ENCODE measurements around the gene STK32C.

STK32C gene

DNA sequence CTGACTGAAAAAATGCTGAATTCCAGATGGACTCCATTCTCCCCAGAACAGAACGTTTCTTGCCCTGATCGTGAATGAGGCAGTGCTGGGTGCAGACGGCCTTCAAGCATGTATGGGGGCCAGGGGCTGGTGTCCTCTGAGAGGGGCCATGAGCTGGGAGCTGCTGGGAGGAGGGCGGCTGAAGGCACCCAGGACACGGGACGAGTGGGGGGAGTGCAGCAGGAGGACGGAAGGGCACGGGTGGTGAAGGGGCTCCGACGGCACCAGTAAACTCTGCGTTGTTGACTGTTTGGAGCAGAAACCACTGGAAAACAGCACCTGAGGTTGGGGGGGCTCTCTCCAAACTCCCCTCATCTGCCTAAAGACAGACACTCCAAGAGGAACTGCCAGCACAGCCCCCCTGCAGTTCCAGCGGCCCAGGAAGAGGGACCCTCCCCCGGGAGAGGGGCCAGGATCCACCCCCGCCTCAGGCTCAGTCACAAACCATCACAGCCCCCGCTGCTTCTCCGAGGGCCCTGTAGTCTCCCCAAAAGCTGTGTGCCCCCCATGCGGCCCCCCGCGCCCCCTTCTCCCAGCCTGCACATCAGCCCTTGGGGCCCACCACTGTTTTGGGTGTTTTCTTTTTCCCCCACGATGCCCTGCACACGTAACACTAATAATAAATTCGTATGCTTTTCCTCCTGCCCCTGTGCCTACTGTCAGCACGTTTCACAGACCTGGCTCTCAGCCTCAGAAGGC lies 65.5 kb downstream of the STK32C start:
- no peak for DNase-seq

DNA sequence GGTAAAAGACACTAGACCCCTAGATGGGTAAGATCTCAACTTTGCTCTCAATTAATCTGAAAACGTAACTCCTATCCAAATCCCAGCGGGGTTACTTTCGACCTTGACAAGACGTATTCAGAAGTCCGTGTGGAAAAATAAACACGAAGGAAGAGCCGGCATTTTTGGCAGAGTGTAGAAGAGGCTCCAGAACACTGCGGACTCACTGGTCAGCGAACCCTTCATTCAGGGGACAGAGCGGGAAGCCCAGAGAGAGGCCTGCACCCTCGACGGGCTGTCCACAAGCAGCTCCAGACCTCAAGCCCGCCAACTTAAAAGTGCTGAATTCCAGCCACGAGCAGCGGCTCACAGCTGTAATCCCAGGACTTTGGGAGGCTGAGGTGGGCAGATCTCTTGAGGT lies 66.3 kb downstream of the STK32C start:
- DNase-seq: no peak

DNA sequence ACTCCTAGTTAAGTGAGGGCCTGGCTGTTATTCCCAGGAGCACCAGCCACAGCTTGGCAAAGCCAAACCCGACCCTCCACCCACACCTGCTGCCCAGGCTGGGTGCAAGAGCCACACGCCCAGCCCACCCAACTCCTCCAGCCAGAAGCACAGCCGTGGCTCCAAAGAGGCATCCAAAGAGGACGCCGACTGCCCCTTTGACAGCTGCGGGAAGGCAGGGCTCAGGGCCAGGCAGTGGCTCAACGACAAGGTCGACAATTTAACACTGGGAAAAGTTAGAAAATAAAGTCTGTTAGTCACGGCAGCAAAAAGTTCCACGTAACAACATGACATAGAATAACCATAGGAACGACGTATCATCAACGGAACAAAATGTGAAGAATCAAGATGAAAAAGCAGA lies 66.7 kb downstream of the STK32C start:
- DNase-seq: no peak

DNA sequence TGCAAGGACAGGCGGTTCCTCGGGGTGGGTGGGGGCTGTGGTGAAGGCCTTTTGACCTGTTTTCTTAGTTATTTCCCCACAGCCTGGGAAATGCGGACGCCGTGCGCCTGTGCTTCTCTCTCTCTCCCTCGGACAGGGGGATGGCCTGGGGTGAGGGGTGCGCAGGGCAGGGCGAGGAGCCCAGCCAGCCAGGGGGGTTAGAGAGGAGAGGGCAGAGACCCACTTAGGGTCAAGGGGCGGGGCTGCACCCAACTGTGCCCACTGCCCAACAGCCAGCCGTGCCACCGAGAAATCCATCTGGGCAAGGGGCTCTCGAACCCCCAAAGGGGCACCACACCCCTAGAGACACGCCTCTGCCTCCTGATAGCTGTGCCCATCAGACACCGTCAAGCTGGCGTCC lies 67.2 kb downstream of the STK32C start:
- no peak for DNase-seq

DNA sequence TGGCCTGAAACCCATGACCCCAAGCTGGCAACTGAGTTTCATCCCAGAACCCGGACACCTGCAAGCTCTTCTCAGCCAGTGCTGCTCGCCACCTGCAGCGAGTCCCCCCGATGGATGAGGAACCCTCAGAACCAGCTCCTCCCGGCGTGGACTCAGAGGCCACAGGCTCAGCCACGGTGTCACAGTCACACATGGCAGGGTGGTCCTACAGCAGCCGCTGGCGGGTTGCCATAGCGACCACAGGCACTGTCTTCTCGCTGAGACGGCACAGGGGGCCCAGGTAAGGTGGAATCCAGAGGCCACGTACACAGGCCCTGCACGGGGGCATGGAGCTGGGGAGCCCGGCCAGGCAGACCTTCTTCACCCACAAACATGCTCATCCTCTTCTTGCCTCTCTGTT lies 67.6 kb downstream of the STK32C start:
- DNase-seq: no peak

DNA sequence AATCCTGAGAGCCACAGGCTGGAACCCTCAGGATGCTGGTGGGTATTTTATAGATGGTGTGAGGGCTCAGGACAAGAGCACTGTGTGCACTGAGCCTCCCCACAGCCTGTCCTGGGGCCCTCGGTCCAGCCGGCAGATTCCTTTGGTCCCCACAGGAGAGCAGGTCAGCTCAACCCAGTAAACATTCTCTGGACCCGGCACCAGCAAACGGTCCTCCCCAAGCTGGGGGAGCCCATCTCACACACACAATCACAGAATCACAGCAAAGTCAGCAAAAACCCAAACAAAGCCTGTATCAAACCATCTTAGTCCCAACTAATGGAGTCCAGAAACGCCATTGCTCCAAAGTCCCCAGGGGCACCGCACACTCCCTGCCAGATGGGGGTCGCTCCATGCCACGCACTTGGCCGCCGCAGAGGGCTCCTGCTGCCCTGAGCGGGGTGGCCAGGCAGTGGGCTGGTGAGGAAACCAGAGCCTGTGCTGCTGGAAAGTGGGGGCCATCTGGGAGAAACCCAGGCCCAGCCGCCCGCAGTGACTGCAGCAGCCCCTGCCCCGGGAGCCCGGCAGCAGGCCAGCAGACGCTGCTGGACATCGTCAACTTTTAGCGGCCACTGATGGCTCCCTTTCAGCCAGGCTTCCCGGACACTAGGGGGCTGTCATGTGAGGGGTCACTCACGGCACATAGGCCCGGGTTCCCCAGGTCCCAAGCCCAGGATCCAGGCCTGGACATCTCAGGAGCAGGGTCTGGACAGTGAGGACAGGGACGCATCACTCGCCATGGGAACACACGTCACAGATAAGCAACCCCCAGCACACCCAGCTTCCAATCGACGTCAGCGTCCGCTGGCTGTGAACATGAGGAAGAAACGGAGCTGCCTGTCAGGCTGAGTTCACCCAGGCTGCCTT lies 68.4 kb downstream of the STK32C start:
- no peak for DNase-seq

DNA sequence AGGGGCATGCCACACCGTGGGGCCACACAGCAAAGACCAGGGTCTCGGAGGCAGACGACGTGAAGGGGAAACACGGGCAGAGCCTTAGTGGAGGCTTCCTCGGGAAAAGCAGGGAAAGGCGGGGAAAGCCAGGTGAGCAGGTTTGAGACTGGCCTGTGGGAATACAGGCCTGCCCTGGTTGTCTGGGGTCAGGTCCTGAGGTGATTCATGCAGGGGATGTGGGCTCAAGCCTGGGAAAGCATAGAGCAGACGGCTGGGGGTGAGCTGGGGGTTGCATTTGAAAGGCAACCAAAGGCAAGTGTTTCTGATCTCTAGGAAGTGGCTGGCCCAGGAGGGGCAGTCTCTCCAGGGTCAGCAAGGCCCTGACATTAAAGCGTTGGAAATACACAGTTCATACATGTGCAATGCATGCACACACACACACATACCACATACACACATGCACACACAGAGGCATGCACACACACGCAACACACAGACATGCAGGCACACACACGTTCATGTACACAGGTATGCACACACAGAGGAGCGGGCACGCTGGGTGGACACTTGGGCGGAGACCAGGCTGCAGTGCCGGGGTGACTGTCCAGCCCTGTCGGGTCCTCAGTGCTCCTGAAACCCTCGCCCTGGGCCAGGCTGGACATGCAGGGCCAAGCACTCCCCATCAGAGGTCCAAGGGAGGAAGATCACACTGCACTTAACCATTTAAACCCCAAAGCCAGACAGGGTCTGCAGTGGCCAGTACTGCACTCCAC lies 69.2 kb downstream of the STK32C start:
- DNase-seq: no peak

DNA sequence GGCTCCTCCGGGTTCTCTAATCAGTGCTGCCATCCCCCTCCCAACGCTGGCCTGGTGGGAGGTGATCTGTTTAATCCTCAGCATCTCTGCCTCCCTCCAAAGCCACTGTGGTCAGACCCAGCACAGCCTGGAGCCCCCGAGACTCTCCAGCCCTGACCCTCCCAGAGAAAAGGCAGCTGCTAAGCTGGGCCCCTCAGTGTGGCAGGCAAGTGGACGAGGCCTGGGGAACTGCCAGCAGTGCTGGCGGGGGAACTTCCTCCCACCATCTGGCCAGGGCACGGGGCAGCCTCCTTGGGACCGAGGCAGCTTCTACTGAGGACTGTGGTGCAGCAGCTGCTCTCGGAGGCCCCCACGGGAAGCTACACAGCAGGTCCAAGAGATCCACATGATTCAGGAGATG lies 69.9 kb downstream of the STK32C start:
- no peak for DNase-seq

DNA sequence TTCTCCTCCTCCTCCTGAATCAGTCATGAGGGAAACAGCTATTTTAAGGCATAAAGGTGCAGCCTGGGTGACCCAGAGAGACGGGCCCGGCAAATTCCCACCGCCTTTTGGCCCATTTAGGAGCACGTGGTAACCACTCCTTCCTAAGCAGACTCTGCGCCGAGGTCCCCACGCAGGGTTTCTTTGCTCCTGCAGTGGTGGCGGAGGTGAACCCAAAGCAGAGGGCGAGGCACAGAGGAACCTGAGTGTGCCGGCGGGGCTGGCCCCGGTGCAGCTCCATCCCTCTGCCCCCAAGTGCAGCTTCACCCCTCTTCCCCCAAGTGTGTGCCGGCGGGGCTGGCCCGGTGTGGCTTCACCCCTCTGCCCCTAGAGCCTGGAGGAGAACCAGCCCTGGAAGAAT lies 70.4 kb downstream of the STK32C start:
- no peak for DNase-seq

DNA sequence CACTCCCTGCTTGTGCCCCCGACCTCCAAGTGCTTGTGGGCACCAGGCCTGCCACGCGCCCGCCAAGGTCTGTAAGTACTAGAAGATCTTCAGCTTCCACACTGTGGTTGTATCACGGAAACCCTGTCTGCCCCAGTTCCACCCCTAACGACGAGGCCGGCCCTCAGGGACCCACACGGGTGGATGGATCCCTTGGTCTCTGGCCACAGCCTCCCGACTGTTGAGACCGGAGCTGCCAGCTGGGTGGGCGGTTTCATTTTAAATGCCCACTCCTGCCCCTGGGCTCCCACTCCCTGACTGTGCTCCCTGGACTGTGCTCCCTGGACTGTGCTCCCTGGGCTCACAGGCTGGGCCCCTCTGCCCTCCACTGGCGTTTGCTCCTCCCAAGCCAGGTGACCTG lies 70.9 kb downstream of the STK32C start:
- no peak for DNase-seq

DNA sequence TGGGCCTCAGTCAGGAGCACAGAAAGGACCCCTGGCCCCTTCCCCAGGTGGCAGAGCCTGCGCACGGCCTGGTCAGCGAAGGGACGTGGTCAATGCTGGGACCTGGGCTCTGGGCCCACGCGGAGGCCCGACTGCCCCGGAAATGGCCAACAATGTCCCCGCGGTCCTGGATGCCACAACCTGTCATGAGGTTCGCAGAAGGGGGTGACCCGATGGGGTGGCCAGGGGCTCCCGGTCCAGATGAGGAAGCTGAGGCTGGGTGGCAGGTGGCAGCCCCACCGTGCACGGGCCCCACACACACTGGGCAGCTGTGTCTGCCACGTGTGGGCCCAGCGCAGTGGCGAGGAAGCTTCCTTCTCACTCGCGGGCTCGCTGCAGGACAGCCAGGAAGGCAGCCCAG lies 71.6 kb downstream of the STK32C start:
- DNase-seq: no peak

DNA sequence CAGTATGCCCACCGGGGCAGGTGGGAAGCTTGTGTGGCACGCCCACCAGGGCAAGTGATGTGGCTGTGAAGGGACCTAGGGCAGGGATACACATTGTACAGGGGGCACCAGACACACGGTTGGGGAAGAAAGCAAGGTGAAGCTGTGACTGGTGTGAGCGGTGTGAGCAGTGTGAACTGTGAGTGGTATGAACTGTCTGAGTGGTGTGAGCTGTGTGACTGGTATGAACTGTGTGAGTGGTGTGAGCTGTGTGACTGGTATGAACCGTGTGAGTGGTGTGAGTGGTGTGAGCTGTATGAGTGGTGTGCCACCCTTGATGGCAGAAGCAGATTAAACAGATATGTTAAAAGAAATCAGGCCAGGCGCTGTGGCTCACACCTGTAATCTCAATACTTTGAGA lies 72.9 kb downstream of the STK32C start:
- no peak for DNase-seq

DNA sequence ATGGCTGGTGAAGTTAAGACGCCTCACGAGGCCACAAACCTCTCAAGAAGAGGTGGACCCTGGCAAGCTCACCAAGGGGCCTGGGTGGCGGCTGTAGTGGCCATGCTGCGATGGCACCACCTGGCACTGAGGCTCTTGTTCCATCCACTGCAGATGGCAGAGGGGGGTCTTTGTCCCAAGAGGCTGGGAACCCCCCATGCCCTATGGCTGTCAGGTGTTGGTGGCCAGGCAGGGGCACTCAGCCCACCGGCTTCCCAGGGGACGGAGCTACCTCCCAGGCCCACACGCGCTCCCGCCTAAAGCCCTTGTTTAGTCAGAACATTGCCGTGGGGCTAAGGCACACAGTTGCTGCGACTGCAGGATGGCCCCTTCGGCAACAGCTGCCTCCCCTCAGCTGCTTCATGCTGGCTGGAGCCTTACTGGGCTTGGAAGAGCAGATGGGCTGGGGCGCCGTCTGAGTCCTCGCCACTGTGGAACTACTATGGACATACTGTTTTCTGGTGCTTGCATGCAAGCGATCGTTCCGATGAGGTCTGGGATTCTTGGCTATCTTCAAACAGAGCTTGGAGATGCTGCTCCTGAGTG lies 74.2 kb downstream of the STK32C start:
- no peak for DNase-seq

DNA sequence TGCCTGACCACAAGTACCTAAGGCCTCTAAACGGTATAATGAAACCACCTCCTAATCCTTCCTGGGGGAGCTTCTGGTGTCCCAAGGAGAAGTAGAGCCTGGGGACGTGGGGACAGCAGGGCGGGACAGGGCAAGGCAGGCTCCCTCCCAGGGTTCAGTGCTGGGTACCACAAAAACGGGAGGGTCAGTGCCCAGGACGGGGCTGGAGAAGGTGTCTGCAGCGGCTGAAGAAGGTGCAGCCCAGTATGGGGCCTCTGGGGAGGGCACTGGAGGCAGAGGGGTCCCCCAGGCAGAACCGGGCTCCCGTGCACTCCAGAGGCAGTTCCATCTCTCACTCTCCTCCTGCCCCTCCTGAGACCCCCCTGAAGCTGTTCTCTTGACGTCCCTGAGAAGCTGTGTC lies 74.8 kb downstream of the STK32C start:
- no peak for DNase-seq

DNA sequence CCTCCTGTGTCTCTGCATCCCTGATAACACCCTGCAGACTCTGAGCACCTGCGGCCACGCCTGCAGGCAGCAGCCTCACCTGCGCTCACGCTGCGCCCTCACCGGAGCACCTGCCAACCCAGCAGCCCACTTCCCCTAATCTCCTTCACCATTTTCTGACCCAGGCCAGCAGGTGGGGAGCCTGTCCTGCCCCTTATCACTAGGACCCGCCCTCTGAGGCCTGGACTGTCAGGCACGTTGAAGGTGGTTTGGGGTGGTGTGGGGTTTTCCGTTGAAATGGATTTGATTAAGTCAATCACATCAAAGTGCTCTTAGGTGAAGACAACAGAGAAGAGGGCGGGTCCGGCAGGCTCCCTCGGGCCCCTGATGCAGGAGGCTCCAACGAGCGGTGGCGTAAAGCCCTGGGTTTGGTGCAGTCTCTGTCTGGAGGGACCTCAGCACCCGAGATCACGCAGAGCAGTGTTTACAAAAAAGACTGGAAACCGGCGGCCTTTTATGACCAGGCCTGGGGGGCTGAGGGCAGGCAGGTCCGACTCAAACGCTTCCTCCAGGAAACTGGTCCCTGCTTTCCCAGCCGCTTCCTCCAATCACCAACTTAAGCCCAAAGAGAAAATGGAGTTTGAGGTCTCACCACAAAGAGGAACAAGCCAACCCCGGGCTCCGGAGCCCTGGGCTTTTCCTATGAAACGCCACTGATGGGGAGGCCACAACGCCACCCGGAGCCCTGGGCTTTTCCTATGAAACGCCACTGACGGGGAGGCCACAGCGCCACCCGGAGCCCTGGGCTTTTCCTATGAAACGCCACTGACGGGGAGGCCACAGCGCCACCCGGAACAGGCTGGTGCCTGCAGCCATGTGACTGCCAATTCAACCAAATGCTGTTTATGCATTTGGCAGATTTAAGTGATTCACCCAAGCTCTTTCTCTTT lies 75.5 kb downstream of the STK32C start:
- DNase-seq: peak; percentile 65

DNA sequence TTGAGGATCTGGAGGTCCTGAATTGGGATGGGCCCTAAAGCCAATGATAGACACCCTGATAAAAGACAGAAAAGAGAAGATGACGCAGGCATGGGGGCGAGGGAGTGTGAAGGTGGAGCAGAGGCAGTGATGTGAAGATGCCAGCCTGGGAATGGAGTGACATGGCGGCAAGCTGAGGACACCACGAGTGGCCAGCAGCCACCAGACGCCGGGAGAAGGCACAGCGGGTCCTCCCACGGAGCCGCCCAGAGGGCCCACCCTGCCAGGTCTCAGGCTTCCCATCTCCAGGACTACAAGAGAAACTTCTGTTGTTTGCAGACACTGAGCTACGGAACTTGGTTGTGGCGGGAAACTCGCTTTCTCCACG lies 76.1 kb downstream of the STK32C start:
- DNase-seq: no peak

DNA sequence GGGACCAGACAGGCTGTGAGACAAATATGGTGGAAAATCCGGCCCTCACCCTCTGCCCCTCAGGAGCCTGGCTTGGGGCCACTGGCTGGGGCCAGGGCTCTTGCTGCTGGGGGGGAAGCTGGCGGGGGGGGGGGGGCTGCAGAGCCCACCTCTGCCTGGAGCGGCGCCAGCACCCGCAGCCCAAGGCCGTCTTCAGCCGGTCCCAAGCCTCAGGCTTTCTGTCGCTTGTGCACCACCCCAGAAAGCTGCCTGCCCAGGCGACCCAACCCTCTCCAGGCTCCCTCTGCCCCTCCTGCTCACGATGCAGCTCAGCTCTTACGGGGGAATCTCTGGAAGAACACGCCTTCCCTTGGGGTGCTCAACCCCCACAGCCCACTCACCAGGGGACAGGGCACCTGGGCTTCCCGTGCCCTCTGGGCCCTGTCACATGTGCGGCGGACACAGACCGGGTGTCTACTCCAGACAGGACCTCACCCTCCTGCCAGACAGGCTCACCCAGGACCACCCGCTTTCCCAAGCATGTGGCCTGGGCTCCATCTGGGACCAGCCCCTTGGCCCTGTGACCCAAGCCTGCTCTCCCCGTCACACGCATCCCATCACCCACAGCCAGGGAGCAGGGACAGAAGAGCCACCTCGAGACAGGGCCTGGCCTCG lies 77.1 kb downstream of the STK32C start:
- no peak for DNase-seq

DNA sequence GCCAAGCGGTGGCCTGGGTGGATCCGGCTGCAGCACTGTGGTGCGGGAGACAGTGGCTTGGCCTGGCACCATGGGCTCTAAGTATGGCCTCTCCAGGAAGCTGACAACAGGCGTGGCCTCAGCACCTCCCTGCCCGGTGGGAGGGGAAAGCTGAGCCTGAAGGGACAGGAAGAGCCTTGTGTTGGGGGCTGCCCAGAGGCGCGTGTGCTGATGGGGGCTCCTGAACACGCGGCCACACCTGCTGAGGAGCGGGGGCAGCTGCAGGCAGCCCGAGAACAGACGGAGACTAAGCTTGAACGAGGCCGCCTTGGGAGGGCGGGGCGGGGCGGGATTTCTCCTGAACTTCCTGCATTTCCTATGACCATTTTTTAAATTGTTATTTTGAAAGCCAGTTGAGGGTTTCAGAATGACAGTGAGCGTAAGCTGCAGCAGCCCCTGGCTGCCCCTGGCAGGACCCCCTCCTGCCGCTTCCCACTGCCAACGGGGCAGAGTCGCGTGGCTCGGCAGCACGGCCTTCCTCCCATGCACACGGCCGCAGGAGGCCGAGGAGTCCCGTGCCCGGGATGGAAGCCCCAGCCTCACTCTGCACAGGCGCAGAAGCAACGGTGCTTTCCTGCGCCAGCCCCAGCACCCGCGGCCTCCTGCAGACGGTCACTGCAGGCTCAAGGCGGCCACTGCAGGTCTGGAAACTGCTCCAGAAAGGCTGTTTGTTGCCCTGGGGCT lies 77.8 kb downstream of the STK32C start:
- DNase-seq: peak; percentile 68

DNA sequence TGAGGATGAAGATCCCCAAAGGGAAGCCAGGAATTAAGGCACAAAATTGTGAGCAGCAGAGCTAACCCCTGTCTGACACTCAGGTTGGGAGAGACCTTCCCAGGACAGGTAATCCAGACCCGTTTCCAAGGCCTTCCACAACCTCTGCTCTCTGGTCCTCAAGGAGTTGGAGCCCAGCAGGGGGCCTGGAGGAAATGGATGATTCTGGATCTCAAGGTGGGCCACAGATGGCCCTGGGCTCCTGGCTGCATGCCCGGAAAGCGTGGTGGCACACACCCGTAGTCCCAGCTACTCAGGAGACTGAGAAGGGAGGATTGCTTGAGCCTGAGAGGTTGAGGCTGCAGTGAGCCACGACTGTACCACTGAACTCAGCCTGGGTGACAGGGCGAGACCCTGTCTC lies 78.7 kb downstream of the STK32C start:
- no peak for DNase-seq

DNA sequence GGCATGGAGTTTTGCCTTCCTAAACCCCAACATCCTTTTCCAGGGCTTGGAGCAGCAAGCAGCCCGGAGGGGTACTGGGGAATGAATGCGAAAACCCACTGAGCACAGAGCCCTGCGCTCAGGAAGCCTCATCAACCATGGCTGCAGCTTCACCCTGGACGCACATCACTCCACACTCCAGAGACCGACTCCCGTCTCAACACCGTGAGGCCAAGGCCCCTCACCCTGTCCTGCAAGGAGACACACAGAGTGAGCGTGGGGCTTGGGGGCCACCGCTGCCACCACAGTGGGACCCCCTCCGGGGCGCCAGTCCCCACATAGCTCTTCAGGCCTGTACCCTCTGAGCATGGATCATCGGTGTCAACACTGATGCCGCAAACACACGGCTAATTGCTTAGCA lies 79.1 kb downstream of the STK32C start:
- no peak for DNase-seq

DNA sequence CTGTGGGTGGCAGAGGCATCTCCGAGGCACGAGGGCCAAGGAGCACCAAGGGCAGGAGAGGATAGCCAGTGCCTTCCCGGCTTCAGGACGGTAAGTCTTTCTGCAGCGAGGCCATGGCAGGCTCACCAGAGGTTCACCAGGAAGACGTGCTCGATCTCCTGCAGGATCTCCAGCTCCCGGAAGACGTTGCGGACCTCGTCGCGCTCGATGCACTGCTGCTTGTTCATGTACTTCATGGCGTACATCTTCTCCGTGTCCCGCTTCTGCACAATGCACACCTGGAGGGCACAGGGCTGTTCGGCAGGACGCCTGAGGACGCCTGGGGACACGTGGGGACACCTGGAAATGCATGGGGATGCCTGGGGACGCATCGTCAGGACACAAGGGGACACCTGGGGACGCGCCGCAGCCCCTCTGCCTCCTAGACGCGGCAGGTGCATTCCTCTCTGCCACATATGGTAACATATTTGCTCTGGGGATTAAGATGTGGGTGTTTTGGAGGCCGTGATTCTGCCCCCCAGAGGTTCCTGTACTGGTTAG lies 79.8 kb downstream of the STK32C start:
- DNase-seq: no peak
